H1 (cell line): Measurements from ENCODE around the gene KIAA1755. TPM values are rescaled to one million over a fixed set of nuclear protein-coding genes. Genes with fewer than 3 reads are reported as not detected.

Source experiments
- CBX8 ChIP-seq: fragments of 300-800, 300-1000 bp; sonication (generic); IDR thresholded peaks from 2 replicates; pipeline ENCODE4 v1.7.1; 2016; ENCODE audit warnings: low read depth, low read length, borderline replicate concordance
- POLR2AphosphoS5 ChIP-seq: IDR thresholded peaks from 2 replicates; pipeline ENCODE4 v1.6.1; 2011; ENCODE audit warnings: low read depth, low read length
- SP4 ChIP-seq: IDR thresholded peaks from 2 replicates; pipeline ENCODE4 v1.6.1; 2012; ENCODE audit warnings: low read length, inconsistent platforms
- polyA plus RNA-seq, 7 experiments: library from polyadenylated mRNA; depleted of rRNA in 3 of 7; stranded (reverse) in 5 of 7; unstranded in 2 of 7; fragments of >200 nt in 5 of 7; fragments of 200-250 nt in 2 of 7; gene quantifications; 1 replicate in 5 of 7; 2 replicates in 1 of 7; 4 replicates in 1 of 7; pipeline versions ENCODE4 v1.2.1 to v1.2.3, GENCODE V29; 2011 to 2013; ENCODE audit warnings: missing spikeins in 2 of 7, mixed read lengths in 2 of 7
- total RNA-seq: library from RNA; stranded (reverse); fragmentation: NEBNext Ultra II Directional; extraction: Animal tissue kit (Norgen Biotek cat#: 25700); gene quantifications from 2 replicates; pipeline ENCODE4 v1.2.1, GENCODE V29; 2021
- TF ChIP-seq, protein P1 (sequence below): IDR thresholded peaks from 2 replicates; pipeline ENCODE4 v1.6.1; 2012; ENCODE audit warnings: inconsistent platforms

Gene KIAA1755
- total and polyA plus RNA-seq, 2 of the 8 experiments (the other 6 are each of a cell fraction or from before 2014, with no cell fraction given) = 0.23 TPM; not detected in 1

DNA sequence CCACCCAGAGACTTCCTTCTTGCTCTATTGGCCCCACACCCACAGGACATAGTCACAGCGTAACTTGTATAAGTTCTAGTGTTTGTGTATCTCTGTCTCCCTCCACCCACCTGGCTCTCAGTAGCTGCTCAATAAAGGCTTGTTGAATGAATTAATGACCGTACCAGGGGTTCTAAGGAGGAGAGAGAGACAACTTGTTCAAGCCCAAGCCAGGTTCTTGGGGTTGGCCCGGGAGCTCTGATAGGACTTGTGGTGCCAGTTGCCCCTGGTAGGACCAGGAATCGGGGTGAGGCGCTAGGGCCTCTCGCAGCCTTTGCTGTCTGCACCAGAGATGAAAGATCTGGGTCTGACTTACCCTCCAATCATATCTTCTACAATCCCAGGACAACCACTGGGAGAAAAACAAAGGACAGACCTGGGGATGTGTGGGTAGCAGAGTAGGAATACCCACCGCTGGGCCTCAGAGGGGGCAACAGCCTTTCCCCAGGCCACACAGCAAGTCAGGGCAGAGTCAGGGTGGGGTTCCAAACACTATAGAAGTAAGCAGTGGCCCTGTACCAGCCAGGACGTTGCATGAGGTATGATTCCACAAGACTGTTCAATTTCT, 90.2 kb downstream of the KIAA1755 start (continued):
- TF ChIP-seq, protein P1, sequence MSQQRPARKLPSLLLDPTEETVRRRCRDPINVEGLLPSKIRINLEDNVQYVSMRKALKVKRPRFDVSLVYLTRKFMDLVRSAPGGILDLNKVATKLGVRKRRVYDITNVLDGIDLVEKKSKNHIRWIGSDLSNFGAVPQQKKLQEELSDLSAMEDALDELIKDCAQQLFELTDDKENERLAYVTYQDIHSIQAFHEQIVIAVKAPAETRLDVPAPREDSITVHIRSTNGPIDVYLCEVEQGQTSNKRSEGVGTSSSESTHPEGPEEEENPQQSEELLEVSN = no peak
- TF ChIP-seq SP4 (no peak), CBX8 (no peak), POLR2AphosphoS5 (no peak)
